ENCODE results near the gene SYCP3.
"Not testable (repeated sequence)": the region's sequence is repeated elsewhere in the genome, so short reads cannot be mapped to it uniquely, and the experiment has no call there.

The SYCP3 gene

DNA sequence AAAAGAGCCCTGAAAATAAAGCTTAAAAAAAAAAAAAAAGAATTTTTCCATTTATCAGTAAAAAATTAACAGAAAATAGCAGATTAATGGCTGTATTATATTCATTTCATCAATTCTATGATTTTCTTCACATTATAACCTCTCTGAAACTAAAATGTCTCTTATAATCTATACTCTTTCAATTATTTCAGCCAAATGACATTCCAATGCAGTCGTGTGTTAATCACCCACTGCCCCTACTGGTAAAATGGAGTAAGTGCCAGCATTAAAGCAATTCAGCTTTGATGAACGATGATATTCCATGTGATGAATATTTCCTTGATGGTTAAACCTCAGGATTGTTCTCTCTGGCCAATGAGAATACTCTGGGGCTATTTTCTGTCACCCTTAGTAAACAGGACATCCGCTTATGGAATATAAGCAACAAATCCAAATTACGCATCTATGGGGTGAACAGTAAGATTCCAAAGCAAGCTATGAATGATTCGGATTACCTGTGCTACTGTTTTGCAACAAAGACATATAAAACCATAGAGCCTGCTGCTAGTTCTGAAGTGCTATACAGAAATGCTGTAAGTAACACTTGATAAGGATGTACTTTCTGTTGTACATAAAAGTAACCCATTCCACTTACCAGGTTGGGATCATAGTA, 20.3 kb upstream of the SYCP3 start:
- DNase-seq = no peak

DNA sequence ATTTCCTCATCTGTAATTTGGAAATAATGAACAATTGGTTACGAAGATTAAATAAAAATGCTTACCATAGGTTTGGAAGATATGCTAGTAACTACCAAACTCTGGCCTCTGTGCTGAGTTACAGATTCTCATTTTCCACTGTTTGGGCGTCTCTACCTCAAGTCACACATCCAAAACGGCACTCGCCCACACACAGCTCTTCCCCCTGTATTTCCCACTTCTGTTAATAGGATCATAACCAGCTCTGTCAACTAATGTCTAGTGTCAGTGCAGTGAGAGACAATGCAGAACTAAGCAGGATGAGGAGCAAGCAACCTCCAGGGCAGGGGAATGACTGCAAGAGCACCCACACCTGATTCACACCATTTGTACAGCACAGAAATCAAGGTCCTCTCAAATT, 10.9 kb upstream of the SYCP3 start:
- no peak for DNase-seq

DNA sequence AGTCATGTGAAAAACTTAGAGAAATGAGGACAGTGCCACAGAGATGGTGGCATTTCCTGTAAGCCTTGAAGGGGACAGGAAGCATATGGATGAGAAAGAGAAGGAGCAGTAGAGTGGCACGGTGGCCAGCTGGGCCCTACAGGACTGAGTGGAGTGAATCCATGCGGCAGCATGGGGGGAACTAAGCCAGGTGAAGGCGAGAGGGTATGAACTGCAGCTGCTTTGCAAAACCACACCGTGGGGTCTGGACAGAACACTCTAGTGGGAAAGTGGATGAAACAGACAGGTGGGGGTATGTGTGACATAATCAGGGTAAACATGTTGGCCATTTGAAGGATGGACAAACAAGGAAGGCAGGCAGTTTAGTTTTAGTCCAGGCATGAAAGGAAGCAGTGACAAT, 10.4 kb upstream of the SYCP3 start:
- DNase-seq = no peak

DNA sequence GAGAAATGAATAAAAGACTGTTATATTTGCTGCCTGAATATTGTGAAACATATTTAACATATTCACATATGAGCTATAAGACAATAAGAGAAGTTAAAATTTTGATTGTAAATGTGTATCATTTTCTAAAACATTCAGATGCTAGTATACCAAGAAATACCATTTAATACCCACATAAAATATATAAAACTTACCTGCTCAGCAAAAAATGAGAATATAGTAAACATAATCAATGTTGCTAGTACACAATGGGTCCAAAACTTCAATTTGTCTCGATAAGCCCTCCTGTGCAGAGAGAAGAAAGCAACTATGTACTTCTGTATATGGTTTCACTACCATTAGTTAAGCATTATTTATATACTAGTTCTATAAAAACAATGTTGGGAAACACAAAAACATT, 9.6 kb upstream of the SYCP3 start:
- DNase-seq = no peak

DNA sequence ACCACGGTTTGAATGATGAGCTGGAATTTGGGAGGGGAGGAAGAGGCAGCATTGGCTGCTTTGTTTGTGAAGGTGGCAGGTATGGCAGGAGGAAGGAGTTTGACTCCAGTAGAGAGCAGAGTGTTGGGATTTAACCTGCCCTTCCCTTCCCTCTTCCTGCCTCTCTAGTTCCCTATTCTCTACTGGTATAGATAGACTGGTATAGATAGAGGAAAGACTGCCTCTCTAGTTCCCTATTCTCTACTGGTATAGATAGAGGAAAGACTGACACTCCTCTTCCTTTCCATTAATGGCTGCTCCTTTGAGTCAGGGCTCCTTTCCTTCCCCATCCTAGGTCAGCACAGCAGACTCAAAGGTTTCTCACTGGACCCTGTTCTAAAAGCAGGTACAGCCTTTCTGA, 8.4 kb upstream of the SYCP3 start:
- DNase-seq = no peak

DNA sequence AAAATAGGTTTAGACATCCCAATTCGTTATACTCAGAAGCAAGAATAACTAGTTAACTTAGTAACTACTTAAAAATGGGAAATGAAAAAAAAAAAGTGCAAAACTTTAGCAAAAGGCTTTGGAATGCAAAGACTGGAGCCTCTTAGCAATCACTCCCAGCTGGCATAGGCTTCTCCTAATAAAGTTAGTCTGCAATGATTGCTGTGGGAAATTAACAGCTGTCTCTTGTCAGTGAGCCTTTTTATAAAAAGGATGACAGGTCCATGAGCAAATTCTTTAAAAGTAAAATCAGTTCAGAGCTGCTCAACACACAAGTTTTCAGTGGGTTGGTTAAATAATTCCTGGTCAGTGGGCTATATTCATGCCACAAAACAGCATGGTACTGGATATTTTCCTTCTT, 7.4 kb upstream of the SYCP3 start:
- no peak for DNase-seq

DNA sequence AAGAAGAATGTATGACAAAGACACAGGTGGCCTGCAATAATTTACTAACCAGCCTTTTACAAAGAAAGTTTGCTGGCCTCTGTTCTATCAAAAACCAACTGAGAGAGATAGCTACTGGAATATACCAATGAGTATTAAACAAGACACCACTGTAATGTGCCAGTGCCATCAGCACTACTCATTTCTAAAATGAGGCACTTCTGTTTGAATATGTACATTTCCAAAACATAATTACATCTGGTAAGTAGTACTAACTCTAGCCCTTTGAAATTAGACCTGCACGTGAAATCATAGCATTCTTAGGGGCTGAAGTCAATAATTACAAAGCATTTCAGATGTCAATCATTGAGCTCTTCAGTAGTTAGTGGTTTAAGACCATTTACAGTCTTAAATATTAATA, 6.9 kb upstream of the SYCP3 start:
- DNase-seq = no peak

DNA sequence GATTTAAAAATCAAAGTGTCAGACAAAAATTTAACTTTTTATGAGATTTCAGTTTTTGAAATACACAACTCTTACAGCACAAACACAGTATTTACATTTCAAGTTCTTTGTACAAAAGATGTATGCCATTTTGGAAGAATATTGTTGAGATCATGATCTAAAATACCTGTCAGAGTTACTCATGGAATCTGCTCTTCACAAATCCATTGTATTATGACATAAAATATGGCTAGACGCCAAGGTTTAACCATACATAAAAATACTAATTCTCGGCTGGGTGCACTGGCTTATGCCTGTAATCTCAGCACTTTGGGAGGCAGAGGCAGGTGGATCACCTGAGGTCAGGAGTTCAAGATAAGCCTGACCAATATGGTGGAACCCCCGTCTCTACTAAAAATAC, 6.2 kb upstream of the SYCP3 start:
- DNase-seq = no peak

DNA sequence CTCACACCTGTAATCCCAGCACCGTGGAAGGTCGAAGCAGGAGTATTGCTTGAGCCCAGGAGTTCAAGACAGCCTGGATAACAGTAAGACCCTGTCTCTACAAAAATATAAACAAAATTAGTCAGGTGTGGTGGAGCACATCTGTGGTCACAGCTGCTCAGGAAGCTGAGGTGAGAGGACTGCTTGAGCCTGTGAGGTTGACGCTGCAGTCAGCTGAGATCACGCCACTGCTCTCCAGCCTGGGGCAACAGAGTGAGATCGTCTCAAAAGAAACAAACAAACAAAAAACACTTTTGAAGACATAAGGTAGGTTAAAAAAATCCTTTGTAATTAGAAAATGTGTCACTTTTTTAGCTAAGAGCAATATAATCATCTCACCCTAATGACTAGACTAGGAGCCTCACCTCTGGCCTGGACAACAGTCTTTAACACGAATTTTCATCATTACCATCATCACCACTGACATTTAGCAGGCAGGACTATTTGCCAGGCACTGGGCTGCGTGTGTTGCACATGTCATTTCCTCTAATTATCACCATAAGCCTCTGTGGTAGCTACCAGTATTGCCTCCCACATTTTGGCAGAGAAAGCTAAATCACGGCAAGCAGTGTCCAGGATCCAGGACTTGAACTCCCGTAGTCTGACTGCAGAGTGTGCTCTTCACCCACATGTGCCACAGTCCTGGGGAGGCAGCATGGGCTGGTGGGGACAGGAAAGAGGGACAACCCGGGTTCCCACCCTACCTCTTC, 4.6 kb upstream of the SYCP3 start:
- DNase-seq = no peak

DNA sequence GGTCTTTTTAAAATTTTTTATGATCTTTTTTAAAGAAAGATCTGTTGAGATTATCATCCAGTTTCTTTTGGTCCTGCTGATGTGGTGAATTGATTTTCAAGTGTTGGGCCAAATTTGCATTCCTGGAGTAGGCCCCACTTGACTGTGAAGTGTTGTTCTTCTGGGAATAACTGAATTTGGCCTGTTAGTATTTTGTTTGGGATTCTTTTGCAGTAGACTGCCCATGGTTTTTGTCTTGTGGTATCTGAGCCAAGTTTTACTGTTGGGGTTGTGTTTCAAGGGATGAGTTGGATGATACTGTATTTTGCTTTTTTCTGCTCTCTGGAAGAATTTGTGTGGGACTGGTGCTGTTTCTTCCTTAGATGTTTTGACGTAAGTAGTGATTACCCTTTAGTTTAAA, 4.0 kb upstream of the SYCP3 start:
- DNase-seq = no peak

DNA sequence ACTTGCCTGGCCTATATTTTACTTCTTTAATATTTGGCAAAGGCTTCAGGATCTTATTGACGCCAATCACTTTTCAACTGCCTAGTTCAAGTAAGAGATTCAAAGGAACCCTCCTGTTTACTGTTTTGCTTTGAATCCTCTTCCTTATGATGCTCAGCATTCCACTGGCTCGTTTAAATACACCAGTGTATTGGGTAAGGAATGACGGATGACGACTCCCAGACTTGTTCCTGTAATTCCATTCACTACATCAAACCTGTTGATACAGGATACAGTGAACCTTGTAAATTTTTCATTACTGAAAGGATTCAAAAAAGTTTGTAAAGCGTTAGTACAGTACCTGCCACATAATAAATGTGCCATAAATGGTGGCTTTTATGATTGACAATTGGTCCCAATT, 1.7 kb upstream of the SYCP3 start:
- DNase-seq = no peak

DNA sequence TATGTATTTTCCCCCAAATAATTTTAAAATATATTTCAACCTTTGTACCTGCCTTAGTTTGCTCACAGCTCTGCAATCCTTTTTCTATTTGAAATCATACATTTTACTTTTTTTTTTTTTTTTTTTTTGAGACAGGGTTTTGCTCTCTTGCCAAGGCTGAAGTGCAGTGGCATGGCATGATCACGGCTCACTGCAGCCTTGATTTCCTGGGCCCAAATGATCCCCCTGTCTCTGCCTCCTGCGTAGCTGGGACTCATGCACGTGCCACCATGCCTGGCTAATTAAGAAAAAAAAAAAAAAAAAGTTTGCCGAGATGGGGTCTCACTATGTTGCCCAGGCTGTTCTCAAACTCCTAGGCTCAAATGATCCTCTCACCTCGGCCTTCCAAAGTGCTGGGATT, 1.3 kb upstream of the SYCP3 start:
- DNase-seq = no peak

DNA sequence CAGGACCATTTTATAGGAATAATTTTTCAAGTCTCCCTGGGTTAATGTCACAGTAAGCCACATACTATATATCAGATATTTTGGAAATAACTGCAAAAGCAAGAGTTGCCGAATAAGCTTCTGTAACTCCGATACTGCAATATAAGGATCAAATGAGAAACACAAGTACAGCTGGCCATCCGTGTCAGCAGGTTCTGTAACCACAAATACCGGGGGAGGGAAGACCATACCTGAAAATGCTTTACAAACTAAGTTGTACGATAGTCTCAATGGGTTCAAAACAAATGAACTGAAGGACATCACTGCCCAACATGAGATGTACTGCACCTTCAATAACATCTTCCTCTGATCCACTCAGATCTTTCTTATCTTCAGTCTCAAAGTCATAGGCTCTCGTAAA, 1.8 kb downstream of the SYCP3 start:
- no peak for DNase-seq

DNA sequence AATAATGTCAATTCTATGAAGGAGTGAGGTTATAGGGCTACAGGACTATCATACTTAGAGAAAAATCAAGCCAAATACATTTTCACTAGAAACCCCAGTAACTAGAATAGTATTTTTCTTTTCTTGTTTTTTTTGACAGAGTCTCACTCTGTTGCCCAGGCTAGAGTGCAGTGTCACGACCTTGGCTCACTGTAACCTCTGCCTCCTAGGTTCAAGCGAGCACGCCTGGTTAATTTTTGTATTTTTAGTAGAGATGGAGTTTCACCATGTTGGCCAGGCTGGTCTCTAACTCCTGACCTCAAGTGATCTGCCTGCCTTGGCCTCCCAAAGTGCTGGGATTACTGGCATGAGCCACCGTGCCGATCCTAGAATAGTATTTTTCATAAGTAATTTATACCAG, 4.8 kb downstream of the SYCP3 start:
- DNase-seq = not testable (repeated sequence)

DNA sequence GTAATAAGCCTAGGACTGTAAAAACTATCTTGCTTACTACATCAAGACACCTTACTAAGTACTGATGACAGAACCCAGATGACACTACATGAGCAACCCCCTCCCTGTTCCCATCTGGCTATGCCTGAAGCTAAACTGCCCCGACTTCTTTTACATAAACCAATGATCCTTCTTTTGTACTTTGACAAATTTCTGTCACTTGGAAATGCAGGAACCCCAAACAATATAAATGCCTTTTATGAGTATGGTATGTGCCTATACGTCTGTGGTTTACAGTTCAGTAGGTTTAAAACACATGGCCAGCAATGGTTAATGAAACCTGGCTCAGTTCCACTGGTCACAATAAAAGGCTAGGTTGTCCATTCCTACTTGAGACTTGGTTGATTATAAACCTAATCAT, 6.1 kb downstream of the SYCP3 start:
- no peak for DNase-seq

DNA sequence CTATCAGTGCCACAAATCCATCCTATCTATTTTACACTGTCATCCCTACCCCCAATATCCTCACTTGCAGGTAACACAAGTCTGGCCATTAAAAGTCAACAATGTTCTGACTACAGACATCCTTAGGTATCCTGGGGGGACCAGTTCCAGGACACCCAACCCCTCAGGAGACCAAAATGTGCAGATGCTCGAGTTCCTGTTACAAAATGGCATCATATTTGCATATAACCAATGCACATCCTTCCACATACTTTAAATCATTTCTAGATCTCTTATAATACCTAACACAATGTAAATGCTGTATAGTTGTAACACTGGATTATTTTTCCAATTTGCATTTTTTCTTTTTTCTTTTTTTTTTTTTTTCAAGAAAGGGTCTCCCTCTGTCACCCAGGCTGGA, 6.9 kb downstream of the SYCP3 start:
- no peak for DNase-seq

DNA sequence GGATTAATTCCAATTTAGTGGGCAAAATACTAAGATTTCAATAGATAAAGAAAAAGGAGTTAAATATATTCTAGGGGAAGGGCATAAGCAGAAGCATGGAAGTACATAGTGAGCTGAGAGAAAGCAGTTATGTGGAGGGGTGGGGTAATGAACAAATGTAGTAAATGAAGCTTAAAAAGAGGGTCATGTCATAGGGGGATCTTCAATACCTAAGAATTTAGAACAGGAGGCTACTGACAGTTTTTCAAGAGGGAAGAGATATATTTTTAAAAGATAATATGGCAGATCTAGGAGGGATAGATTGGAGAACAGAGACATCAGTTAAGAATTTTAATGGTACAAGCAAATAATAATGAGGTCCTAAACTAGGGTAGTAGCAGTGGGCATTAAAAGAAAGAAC, 9.4 kb downstream of the SYCP3 start:
- no peak for DNase-seq

DNA sequence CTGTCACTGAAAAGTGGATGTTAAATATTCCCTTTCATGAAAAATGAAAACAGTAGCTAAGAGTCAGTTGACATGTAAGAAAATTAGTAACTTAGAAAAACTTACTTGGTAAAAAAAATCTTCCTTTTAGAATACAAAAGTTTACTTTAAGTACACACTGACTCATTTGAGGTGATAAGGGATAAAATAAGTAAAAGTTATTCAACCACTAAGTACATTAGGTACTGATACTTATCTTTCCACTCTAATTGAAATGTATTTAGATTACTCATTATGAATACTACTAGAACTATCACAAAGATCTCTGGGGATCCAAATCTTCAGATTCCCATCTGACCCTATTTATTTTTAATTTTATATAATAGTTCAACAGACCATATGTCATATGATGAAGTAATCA, 12.2 kb downstream of the SYCP3 start:
- no peak for DNase-seq

DNA sequence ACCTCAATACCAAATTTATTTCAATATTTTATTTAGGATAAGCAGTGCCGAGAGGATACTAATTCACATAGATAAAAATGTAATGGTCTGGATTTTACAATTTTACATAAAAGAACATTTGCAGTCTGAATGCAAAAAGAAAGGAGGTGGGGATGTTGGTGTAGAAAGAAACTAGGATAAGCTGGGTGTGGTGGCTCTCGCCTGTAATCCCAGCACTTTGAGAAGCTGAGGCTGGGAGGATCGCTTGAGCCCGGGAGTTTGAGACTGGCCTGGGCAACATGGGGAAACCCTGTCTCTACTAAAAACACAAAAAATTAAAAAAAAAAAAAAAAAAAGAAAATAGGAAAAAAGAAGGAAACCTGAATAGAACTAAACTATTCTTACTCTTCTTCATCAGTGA, 16.9 kb downstream of the SYCP3 start:
- no peak for DNase-seq

DNA sequence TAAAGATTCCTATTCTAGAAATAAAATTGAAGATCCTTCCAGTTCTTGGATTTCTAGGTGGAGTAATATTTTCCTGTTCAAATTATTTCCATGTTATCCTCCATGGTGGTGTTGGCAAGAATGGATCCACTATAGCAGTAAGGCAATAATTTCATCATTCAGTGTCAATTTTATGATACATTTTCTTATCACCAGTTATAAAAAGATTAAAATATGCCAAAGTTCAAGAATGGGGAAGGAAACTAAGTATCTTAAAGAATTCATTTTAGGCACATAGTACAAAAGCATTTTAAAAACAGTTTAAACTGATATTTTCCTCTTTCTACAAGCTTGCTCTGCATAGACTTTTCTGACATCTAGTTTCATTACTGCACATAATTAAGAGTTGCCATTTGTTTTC, 19.1 kb downstream of the SYCP3 start:
- DNase-seq = no peak

DNA sequence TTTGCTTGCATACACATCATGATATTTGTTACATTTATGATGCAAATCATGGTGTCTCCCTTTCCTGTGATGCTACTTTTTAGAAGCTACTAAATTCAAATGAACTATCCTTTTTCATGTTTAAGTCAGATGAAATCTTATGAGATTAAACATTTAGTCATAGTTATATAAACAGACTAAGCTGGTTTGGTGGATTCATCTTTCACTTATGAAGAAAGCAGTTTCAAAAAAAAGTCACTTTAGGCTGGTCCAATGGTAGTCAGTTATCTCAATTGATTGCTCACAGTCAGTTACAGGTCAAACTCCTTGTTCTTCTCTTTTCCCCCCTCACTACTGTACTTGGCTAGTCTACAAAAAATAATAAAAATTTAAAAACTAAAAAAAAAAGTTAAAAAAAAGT, 19.7 kb downstream of the SYCP3 start:
- no peak for DNase-seq

DNA sequence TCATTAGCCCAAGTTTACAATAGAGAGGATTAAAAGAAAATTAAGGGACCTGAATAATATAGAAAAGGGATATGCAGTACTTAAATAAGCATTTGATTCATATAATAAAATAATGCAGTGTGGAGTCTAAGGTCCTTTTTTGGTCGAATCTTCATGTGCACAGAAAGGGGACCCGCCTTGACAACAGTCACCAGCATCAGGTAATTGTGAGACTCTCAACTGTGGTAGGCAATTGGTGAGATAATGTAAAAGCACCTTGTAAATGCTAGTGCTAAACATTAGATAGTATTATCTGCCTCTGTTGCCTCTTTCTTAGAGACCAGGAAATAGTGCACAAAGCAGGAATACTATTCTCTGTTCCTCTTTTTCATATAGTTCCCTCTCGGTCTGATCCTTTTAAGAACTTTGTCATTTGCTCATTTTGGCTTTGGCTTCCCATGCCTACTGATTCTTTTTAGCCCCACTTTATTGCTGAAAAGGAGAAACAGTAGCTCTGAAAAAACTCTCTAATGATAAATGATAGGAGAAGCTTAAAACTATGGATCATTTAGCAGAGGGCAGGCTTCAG, 24.3 kb downstream of the SYCP3 start:
- peak; percentile 16 for DNase-seq

DNA sequence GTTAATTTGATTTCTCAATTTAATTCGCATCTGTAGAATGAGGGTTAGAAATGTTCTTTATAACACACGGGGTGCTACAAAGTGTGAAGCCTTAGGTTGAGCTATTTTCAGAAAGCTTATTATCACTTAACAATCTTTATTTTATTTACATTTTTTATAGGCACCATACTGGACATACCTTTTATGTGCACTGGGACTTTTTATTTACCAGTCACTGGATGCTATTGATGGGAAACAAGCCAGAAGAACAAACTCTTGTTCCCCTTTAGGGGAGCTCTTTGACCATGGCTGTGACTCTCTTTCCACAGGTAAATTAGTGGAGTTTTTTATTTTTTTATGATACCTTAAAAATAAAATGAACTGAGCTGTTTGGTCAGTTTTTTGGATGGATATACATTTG, 25.3 kb downstream of the SYCP3 start:
- no peak for DNase-seq

DNA sequence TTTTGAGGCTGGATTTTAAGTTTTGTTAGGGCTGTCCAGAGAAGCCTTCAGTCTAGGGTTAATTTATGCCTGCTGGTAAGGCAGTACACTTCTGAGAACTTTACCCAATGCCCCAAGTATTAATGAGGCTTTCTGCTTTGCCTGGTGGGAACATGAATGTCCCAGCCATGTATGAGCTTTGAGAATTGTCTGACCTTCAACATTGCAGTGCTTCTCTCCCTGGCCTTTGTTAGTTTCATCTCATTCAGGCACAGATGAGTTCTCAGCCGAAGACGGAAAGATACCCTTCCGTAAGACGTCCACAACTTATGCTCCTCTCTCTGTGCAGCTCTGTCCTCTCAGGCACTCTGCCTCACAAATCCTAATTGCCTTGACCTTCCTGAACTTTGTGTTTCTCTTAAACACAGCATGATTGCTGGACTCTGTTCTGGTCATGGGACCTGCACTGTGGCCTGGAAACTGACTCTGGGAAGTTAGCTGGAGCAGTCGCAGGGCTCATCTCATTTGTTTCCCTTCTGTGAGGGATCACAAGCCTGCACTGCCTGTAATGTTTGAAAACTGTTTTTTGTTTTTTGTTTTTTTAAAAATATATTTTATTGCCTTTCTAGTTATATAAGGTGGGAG, 26.1 kb downstream of the SYCP3 start:
- peak; percentile 45 for DNase-seq

Measured in midbrain (tissue), 1 donor.